NOMO-1 treated with dmso at 0.1 percent for 144 hours (cell line): ENCODE data around the gene P2RX6.

Experiments used
- DNase-seq: peaks from one replicate; lab custom pipeline; 2025; ENCODE audit not compliant: unreplicated experiment; lab: John Stamatoyannopoulos, UW

Gene P2RX6

GRCh38 chr22:21012446-21013407 lies 2.2 kb upstream of the P2RX6 start:
- no peak for DNase-seq

DNA sequence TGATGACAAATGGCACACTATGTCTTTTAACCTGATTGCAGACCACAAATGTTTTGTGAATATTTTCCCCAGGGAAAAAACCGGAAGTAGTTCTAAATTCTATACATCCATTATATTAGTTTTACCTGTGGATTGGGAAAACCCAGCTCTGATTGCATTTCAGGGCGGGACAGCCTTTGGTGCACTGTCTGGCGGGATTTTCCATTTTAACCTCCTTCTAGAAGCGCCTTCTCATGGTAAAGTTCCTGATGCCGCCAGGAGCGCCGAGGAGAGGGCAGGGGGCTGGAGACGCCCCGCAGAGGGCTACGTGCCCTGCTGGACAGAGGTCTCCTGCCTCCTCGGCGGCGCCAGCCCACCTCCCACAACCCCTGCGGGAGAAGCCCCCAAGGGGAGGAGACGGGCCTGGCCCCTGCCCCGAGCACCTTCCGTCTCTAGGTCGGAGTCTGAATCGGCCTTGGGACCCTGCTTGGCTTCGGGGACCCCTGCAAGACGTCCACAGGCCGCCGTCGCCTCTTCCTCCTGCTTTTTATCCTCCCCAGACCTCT lies 1.2 kb upstream of the P2RX6 start:
- DNase-seq, result no peak

DNA sequence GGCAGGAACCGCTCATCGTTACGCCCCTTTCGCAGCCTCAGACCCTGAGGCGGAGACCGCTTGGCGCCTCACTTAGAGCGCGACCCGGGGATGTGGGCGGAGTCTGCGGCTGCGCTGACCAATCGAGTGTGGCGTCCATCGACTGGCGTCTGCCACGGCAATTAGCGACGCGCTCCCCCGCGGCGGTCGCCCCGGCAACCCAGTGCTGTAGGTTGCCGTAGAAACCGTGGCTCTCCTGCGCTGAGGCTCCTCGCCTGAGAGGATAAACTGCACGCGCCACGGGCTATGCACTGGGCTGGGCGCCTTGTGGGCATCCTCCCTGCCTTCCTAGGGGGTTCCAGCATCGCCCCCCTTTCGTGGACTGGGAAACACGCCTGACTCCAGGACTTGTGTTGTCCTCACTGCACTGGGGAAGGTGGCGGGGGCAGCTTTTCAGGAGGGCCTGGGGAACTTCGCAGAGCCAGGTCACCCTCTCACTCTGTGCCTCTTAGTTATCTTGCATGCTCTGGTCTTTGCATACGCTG lies 701 bp upstream of the P2RX6 start:
- DNase-seq, result peak; percentile 89

- DNase-seq, result no peak
These were observed 571 bp downstream of the P2RX6 start for GRCh38 chr22:21015466-21016006.

DNA sequence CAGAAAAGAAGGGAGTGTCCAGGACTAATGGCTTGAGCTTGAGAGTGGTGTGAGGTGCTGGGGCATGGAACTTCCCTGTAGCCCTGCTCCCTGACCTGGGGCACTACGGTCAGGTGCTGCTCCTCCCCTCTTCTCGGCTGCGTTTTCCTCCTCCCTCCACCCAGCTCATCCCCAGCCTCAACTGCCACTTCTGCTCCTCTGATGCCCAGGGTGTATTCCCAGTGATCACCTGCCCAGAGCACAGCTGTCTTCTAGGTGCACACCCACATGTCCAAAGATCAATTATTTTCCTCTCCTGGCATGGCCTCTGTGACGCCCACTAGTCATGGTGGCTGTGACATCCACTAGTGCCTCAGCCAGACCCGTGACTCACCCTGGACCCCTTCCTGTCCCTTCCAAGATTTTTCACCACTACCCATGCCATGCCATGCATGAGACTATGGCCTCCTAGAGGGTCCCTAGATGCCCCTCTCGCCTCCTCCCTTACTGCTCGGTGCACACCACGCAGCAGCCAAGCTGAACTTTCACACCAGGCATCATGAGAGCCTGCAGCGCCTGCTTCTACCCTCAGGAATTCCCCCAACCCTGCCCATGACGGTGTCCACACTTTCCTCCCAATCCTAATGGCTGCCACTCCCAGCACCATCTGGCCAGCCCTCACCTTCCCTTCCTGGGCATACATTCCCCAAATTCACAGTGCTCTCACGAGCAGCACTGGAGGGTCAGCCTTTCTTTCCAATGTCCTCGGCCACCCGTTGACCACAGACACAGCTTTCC lies 1.9 kb downstream of the P2RX6 start:
- no peak for DNase-seq

- DNase-seq, result no peak
These were observed 3.3 kb downstream of the P2RX6 start for GRCh38 chr22:21018314-21018713.

DNA sequence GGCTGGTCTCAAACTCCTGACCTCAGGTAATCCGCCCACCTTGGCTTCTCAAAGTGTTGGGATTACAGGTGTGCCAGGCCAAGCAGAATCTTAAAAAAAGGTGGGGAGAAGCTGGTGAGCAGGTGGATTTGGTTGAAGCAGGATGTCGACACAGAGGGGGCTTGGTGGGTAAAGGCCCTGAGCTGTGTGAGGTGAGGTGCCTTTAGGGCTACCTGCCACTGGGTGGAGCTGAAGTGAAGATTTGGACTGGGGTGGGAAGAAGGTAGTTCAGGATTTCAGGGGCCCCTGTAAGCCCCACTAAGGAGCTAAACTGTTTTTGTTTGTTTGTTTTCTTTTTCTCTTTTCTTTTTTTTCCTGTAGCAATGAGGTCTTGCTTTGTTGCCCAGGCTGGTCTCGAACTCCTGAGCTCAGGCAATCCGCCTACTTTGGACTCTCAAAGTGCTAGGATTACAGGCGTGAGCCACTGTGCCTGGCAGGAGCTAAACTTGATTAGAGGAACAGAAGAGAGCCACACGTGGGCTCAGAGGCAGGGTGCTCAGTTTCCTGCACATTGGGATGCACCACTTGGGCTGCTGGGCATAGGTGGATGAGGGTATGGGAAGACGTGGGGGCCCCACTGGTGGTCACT lies 6.0 kb downstream of the P2RX6 start:
- peak; percentile 3 for DNase-seq

- no peak for DNase-seq
These were observed 7.5 kb downstream of the P2RX6 start for GRCh38 chr22:21022507-21022906.

GRCh38 chr22:21022955-21023614 lies 8.1 kb downstream of the P2RX6 start:
- no peak for DNase-seq

GRCh38 chr22:21025266-21025665 lies 10.3 kb downstream of the P2RX6 start:
- DNase-seq, result no peak

GRCh38 chr22:21025763-21026755 lies 11.1 kb downstream of the P2RX6 start:
- DNase-seq, result no peak

GRCh38 chr22:21026783-21027692 lies 12.1 kb downstream of the P2RX6 start:
- DNase-seq, result no peak

DNA sequence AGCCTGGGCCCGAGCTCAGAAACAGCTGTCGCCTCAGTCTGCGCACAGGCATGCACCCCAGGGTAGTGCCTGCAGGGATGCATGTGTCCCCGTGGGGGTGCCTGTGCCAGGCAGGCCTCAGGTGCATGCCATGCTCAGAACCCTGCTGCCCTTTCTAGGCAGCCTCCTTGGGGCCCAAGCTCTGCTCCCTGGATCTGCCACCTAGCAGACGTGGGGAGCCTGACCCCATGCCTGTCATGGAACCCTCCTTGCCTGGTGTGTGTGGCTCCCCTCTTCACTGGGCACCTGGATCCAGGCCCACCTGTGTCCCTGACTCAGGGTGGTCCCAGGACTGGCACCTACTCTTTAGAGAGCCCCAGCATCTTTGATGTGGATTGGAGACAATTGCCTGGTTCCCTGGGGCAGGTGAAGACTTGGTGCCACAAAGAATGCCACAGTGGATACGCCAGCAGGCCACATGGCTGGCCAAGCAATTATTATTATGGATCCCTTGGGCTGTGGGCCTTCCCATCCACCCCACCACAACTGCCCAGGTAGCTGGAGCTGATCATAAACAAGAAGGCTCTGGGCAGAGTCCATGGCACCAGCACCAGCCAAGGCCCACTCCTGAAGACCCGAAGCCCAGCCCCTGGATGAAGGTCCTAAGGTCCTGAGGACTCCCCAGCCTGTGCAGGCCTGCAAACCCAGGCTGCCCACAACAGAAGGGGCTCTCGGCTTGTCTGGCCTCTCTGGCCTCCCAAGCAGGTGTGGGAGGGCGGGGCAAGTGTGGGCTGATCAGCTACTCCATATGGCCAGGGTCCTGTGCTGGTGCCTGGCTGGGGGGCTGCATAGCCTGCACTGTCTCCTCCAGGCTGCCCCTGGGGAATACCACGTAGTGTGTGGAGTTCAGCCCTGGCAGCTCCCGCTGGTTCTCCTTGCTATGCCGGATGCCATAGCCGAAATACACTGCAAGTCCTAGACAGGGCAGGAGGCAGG lies 13.6 kb downstream of the P2RX6 start:
- no peak for DNase-seq

DNA sequence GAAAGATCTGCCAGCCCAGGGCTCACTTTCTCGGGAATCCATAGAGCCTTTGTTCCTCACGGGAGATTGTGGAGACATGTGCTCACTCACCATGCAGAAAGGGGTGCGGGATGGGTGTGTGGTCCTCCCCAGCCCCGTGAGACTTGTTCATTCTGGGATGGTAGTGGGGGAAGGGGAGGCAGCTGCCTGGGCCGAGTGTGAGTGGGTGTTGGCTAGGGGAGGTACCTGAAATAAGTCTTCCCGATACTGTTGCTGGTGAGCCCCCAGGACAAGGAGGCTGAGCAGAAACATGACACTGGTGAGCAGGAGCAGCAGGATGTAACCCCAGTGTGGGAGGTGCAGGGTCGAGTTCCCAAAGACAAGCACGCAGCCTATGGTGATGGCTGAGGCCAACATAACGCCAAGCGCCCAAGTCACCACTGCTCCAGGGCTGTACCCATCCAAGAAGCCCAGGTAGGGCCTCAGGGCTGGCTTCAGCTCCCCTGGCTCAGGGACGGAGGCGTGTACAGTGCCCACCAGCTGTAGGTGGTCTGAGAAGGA lies 14.6 kb downstream of the P2RX6 start:
- no peak for DNase-seq

- no peak for DNase-seq
These were observed 15.1 kb downstream of the P2RX6 start for GRCh38 chr22:21030032-21030431.
